GM12878 (cell line): ENCODE measurements around the gene NOTCH1.

Source experiments
- CBX3 ChIP-seq: fragments of 200-600 bp; sonication (generic); IDR thresholded peaks from 2 replicates; pipeline ENCODE4 v1.6.1; 2016; ENCODE audit warnings: low read depth, borderline replicate concordance
- CTCF ChIP-seq, 3 experiments: IDR thresholded peaks in 2 of 3; conservative IDR thresholded peaks in 1 of 3; 2 replicates each; pipeline ENCODE4 v1.5.1; 2011; ENCODE audit warnings: low read depth in 3 of 3, low read length in 3 of 3, mild to moderate bottlenecking in 3 of 3, control low read depth in 2 of 3, moderate library complexity in 2 of 3, inconsistent platforms in 1 of 3, mixed read lengths in 1 of 3; ENCODE audit not compliant: control insufficient read depth in 2 of 3, insufficient read depth in 1 of 3; ENCODE audit errors: extremely low read depth in 1 of 3
- EZH2 ChIP-seq: IDR thresholded peaks from 2 replicates; pipeline ENCODE4 v1.6.1; 2012; ENCODE audit warnings: low read depth, mild to moderate bottlenecking, control low read depth, inconsistent platforms, low read length, borderline replicate concordance; ENCODE audit not compliant: control insufficient read depth
- SIN3A ChIP-seq: IDR thresholded peaks from 2 replicates; pipeline ENCODE4 v1.6.1; 2012; ENCODE audit warnings: low read depth, low read length, improper control_type of control experiment
- SP1 ChIP-seq: IDR thresholded peaks from one replicate; pipeline ENCODE4 v1.6.1; 2011; ENCODE audit warnings: low read depth, low read length
- ZBTB40 ChIP-seq: fragments of 450-650 bp; IDR thresholded peaks from 2 replicates; pipeline ENCODE4 v1.6.1; 2016; ENCODE audit warnings: mild to moderate bottlenecking, moderate library complexity, borderline replicate concordance
- ZNF384 ChIP-seq: IDR thresholded peaks from 2 replicates; pipeline ENCODE4 v1.6.1; 2012; ENCODE audit warnings: low read depth, mild to moderate bottlenecking, low read length, improper control_type of control experiment, borderline replicate concordance
- TF ChIP-seq, protein P1 (sequence below): IDR thresholded peaks from 2 replicates; pipeline ENCODE4 v1.6.1; 2012; ENCODE audit warnings: low read depth, low read length, improper control_type of control experiment

DNA sequence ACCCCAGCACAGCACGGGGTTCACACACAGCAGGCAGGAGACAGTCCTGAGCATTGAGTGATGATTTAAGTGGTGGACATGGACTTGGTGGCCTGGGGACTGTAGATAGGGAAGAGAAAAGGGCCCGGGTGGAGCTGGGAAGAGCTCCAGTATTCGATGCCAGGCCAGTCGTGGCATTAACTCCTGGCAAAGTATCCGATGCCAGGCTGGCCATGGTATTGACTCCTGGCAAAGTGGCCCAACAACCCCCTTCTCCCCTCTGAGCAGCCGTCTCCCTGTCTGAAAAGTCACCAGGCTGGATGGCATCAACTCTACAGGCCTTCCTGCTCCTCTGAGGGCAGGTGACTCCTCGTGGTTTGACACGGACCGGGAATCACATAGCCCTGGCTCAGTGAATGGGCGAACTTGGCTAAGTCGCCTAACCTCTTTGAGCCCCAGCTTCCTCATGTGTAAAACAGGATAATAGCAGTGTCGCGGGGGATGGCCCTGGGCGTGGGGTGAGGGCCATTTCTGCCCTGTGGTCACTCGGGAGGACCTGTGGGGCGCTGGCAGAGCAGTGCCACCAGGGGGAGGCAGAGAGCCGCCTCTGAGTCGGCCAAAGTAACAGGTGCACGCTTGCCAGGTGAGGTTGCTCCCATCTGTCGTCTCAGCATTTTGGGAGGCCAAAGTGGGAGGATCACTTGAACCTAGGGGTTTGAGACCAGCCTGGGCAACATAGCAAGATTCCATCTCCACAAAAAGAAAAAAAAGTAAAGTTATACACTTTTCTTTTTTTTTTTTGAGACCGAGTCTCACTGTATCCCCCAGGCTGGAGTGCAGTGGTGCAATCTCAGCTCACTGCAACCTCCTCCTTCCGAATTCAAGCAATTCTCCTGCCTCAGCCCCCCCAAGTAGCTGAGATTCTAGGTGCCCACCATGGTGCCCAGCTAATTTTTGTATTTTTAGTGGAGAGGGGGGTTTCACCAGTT lies 57.3 kb downstream of the NOTCH1 start:
- peak; percentile 89 to 98 (median 91) for TF ChIP-seq CTCF (IDR thresholded peaks at IDR 0.05 in 2 of 3, conservative IDR thresholded peaks at IDR 0.05 in 1 of 3; ENCODE audit: control insufficient read depth in 2 of 3, extremely low read depth in 1 of 3, insufficient read depth in 1 of 3, low read depth in 3 of 3, low read length in 3 of 3)
- no peak for TF ChIP-seq ZBTB40
- TF ChIP-seq SP1, result no peak
- TF ChIP-seq ZNF384, result no peak
- TF ChIP-seq, protein P1, sequence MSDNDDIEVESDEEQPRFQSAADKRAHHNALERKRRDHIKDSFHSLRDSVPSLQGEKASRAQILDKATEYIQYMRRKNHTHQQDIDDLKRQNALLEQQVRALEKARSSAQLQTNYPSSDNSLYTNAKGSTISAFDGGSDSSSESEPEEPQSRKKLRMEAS, result no peak
- TF ChIP-seq EZH2, result no peak
- no peak for TF ChIP-seq SIN3A
- no peak for TF ChIP-seq CBX3
